ENCODE results near the gene OGFOD1. TPM values are rescaled to one million over a fixed set of nuclear protein-coding genes. Genes with fewer than 3 reads are reported as not detected.

The OGFOD1 gene
- total and polyA plus RNA-seq, 2 of the 13 experiments (the other 11 are each of a cell fraction or from before 2014, with no cell fraction given) = 35.2 to 81.3 TPM

GRCh38 chr16:56451753-56452689 is 667 bp downstream of the OGFOD1 start (continued):
- TF ChIP-seq REST (IDR thresholded peaks at IDR 0.05; ENCODE audit: borderline replicate concordance in 1 of 2, low read depth in 1 of 2, low read length in 2 of 2) (no peak), PHF20 (CRISPR knock-in tag; IDR thresholded peaks at IDR 0.05) (0 out of 2 replicates have a peak, but pooled peaks have one; percentile 56), ZBTB42 (CRISPR knock-in tag; IDR thresholded peaks at IDR 0.05) (no peak), ZNF12 (CRISPR knock-in tag; IDR thresholded peaks at IDR 0.05) (no peak), TFE3 (CRISPR knock-in tag; IDR thresholded peaks at IDR 0.05) (no peak; the same call in 1 of the 2 replicates), HMG20B (CRISPR knock-in tag; conservative IDR thresholded peaks at IDR 0.05) (no peak), ASH2L (IDR thresholded peaks at IDR 0.05; ENCODE audit: insufficient read length, low read depth, low read length) (peak; percentile 14), ARHGAP35 (CRISPR knock-in tag; IDR thresholded peaks at IDR 0.05; ENCODE audit: borderline replicate concordance) (no peak), ZNF512B (CRISPR knock-in tag; IDR thresholded peaks at IDR 0.05; ENCODE audit: borderline replicate concordance) (0 out of 2 replicates have a peak, but pooled peaks have one; percentile 54), SP2 (CRISPR knock-in tag; IDR thresholded peaks at IDR 0.05) (no peak), ZBTB1 (CRISPR knock-in tag; IDR thresholded peaks at IDR 0.05; ENCODE audit: borderline replicate concordance) (no peak), PHF8 (CRISPR knock-in tag; IDR thresholded peaks at IDR 0.05) (no peak), ZNF44 (CRISPR knock-in tag; IDR thresholded peaks at IDR 0.05) (no peak), HNRNPH1 (optimal IDR thresholded peaks at IDR 0.05; ENCODE audit: low read depth, low read length) (no peak), MXD4 (CRISPR knock-in tag; IDR thresholded peaks at IDR 0.05) (no peak), RFX5 (IDR thresholded peaks at IDR 0.05; ENCODE audit: low read depth, low read length) (no peak; the same call in 1 of the 2 replicates), RXRB (CRISPR knock-in tag; IDR thresholded peaks at IDR 0.05; ENCODE audit: borderline replicate concordance) (peak; percentile 21; the same call in 1 of the 2 replicates), ZNF891 (CRISPR knock-in tag; IDR thresholded peaks at IDR 0.05) (0 out of 2 replicates have a peak, but pooled peaks have one; percentile 13), ZNF639 (CRISPR knock-in tag; conservative IDR thresholded peaks at IDR 0.05) (no peak)

All from HepG2 (cell line).